ENCODE data around the gene ATP11B.

ATP11B gene

DNA sequence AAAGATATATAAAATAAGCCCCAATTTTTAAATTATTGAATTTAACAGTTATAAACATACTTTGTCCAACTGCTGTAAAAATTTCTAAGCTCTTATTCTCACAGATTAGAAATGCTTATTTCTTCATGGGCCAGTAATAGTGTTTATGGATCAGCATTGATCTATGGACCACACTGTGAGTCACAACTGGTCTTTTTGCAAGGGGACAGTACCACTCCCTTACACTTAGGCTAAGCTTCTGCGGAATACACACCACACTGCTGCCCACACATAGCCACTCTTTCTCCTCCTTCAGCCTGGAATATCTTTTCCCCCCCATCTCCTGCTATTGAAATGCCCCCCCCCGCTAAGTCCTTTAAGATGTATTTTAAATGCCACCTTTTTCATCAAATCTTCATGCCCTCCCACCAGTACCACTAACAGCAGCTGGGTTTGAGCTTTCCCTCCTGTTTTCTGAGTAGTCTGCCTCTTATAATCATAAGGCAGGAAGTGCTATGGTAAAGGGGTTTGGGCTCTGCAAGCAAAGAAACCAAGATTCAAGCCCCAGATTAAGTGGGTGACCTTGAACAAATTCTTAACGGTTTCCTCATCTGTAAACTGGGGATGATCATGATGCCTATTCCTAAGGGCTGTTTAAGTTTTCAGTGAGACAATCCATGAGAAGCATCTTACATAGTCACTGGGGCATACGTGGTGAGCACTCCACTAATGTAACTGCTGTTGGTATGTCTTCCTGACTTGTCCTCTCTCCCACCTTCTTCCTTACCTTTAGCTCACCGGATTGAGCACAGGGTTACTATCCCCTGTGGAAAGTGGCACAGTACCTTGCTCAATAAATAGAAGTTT lies 117.9 kb downstream of the ATP11B start:
- DNase-seq (ENCODE audit: low spot score): no peak

GRCh38 chr3:182911782-182912111 lies 118.4 kb downstream of the ATP11B start:
- DNase-seq (ENCODE audit: low spot score): no peak

GRCh38 chr3:182912474-182912873 lies 119.2 kb downstream of the ATP11B start:
- DNase-seq (ENCODE audit: low spot score): no peak

DNA sequence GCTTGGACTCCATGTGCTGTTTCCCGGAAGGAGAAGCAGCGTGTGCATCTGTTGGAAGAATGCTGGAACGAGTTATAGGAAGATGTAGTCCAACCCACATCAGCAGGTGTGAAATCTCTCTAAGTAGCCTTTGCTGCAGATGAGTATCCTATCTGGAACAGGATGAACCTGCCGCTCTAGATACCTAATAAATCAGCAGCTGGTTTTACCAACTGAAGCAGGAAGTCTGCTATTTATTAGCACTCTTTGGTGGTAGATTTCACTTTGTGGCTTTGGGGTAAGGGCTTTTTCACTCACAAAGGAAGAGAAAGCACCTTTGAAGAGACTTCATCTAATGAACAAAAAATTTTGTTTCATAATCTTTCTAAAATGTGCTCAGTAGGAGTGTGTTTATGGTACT lies 120.6 kb downstream of the ATP11B start:
- DNase-seq (ENCODE audit: low spot score): peak; percentile 16

DNA sequence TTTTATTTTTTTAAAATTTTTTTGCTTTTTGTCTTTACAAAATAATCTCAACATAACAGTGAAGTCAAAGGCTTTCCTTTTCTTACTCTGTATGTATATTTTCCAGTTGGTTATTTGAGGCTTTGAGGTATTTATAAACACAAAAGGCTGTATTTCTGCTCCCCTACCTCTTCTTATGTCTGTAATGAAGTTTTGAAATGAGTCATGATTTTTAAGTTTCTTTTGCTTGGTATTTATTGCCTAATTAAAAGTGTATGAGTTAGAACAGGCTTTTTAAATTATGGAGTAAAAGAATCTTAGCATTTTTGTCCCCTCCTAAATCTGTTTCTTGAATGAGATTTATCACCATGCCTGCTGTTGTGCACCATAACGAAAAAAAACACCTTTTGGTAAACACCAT lies 121.0 kb downstream of the ATP11B start:
- DNase-seq (ENCODE audit: low spot score): no peak

GRCh38 chr3:182917134-182917533 lies 123.8 kb downstream of the ATP11B start:
- no peak for DNase-seq (ENCODE audit: low spot score)

- no peak for DNase-seq (ENCODE audit: low spot score)
These were observed 126.6 kb downstream of the ATP11B start for GRCh38 chr3:182919866-182920357.

GRCh38 chr3:182920515-182921084 lies 127.3 kb downstream of the ATP11B start:
- DNase-seq (ENCODE audit: low spot score): no peak

DNA sequence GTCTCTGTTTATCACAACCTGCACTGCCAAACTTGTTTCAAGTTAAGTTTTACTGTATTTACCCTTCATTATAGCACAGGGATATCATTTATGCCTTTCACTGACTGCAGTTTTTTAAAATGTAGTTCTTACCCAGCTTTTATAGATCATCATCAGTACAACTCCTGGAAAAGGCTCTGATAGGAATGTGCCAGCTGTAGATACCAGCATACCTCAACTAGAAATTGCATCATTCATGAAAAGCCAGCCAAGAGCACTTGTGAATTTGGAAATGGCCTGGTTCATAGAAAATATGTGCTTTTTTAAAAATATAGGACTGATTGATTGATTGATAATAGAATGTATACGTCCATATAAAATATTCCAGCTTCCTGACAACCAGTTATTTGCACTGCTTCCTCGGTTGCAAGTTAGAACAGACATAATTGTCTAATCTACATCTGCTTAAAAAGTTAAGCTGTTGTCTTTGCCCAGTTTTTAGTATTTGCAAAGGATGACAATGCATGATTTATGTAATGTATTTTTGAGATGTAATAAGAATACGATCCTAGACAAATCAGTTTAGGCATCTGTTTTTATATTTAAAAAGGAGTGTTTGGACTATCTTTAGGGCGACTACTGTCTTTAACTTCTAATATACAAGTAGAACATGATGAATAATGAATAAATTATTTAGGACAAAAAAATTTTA lies 128.5 kb downstream of the ATP11B start:
- no peak for DNase-seq (ENCODE audit: low spot score)

GRCh38 chr3:182925330-182925943 lies 132.1 kb downstream of the ATP11B start:
- no peak for DNase-seq (ENCODE audit: low spot score)

DNA sequence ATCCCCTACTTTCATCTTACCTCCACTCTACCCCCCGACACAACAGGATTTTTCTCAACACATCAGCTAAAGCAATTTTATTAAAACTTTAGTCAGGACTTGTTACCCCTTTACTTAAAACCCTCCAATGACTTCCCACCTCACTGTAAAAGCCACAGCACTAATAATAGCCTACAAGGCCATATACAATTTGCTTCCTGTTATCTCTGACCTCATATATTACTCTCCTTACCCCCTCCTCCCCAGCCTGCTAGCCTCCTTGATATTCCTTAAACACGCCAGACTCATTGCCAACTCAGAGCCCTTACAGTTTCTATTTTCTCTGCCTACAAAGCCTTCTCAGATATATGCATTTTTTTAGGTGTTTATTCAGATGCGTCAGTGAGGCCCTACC lies 132.6 kb downstream of the ATP11B start:
- DNase-seq (ENCODE audit: low spot score): no peak

- DNase-seq (ENCODE audit: low spot score): no peak
These were observed 142.5 kb downstream of the ATP11B start for GRCh38 chr3:182935803-182936202.

- no peak for DNase-seq (ENCODE audit: low spot score)
These were observed 143.1 kb downstream of the ATP11B start for GRCh38 chr3:182936239-182936917.

- DNase-seq (ENCODE audit: low spot score): no peak
These were observed 143.6 kb downstream of the ATP11B start for GRCh38 chr3:182936918-182937285.

- DNase-seq (ENCODE audit: low spot score): no peak
These were observed 144.2 kb downstream of the ATP11B start for GRCh38 chr3:182937293-182938051.

DNA sequence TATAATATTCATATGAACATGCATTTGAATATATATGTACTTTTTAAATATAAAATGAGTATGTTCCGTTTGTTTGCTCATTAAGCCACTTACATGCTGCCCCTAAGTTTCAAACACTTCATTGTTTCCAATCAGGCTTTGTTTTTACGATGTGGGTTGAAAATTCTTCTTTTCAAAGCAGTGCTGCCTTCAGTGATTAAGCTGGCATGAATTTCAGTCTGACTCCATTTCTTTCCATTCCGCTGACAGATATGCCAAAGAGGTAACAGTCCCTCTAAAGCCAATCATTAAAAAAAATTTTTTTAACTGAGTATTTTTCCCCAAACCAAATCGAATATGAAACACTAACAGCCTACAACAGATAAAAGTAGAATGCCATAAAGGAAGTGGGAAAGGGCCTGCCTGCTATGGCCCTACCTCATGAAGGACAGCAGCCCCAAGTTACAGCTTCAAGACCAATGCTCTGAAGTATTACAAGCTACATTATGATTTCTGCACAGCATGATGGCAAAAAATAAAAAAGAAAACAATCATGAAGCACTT lies 147.0 kb downstream of the ATP11B start:
- DNase-seq (ENCODE audit: low spot score): no peak

GRCh38 chr3:182941719-182942118 lies 148.4 kb downstream of the ATP11B start:
- no peak for DNase-seq (ENCODE audit: low spot score)

- DNase-seq (ENCODE audit: low spot score): no peak
These were observed 154.6 kb downstream of the ATP11B start for GRCh38 chr3:182947888-182948287.

DNA sequence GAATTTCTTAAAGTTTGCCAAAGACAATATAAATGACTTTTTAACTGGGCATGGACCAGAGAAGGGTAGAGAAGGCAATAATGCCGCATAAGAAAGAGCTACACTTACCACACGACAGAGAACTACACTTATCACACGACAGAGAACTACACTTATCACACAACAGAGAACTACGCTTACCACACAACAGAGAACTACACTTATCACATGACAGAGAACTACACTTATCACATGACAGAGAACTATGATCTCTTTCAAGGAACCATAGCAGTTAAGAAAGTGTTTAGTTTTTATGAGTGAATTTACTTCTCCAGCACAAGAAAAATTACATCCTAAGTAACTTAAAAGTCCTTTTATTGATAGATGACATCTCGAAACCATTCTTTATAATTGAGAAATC lies 155.0 kb downstream of the ATP11B start:
- DNase-seq (ENCODE audit: low spot score): no peak

- no peak for DNase-seq (ENCODE audit: low spot score)
These were observed 156.4 kb downstream of the ATP11B start for GRCh38 chr3:182949688-182950087.
